Body of pancreas (tissue), 4 donors: Measurements from ENCODE around the gene TBC1D20.
A peak's percentile ranks its signal among the peaks of the same experiment; 100 is the strongest.

Experiments
- POLR2A ChIP-seq, 3 donors: fragments of 450-650 bp; IDR thresholded peaks; one replicate each; pipeline ENCODE4 v1.6.1; 2016; ENCODE audit warnings: antibody characterized with exemption in 3 of 3, mild to moderate bottlenecking in 2 of 3
- TF ChIP-seq, protein P1 (sequence below), 7 experiments: fragments of 450-650 bp in 4 of 7; fragments of 200-600 bp in 3 of 7; sonication (generic) in 3 of 7; IDR thresholded peaks; one replicate each; pipeline ENCODE4 v1.5.1; 2016 to 2019; ENCODE audit warnings: antibody characterized with exemption in 7 of 7

GRCh38 chr20:407133-407952, 55.0 kb downstream of the TBC1D20 start:
- peak; percentile 33 to 41 (median 34) for TF ChIP-seq POLR2A (IDR thresholded peaks at IDR 0.05)
- TF ChIP-seq, protein P1, sequence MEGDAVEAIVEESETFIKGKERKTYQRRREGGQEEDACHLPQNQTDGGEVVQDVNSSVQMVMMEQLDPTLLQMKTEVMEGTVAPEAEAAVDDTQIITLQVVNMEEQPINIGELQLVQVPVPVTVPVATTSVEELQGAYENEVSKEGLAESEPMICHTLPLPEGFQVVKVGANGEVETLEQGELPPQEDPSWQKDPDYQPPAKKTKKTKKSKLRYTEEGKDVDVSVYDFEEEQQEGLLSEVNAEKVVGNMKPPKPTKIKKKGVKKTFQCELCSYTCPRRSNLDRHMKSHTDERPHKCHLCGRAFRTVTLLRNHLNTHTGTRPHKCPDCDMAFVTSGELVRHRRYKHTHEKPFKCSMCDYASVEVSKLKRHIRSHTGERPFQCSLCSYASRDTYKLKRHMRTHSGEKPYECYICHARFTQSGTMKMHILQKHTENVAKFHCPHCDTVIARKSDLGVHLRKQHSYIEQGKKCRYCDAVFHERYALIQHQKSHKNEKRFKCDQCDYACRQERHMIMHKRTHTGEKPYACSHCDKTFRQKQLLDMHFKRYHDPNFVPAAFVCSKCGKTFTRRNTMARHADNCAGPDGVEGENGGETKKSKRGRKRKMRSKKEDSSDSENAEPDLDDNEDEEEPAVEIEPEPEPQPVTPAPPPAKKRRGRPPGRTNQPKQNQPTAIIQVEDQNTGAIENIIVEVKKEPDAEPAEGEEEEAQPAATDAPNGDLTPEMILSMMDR (IDR thresholded peaks at IDR 0.05): peak in 3 of 7 experiments; percentile 5 to 44 (median 38)
